Activated naive CD8-positive, alpha-beta T cell treated with anti-CD3 and anti-CD28 coated beads, Interleukin-2, amount 10 ng/mL, durations not matched to agents 7 days and 5 days (primary cell): ENCODE measurements around the gene SOX18. TPM values are rescaled to one million over a fixed set of nuclear protein-coding genes. Genes with fewer than 3 reads are reported as not detected.

ENCODE experiments used
- ATAC-seq: fragments of 150-1000 bp; cut with Tn5 transposase; one replicate; pipeline ENCODE4 v1.10.0; 2021; ENCODE audit warnings: low read depth, moderate library complexity
- POLR2A ChIA-PET: fragments of 350-600 bp; sonication (Branson Sonifier 250); formaldehyde crosslinking; loops from one replicate; lab custom pipeline; 2021; ENCODE audit warnings: antibody characterized with exemption; lab: Charles Lee
- DNase-seq: peaks from one replicate; pipeline ENCODE4 v3.0.0; 2021
- H3K27ac Mint-ChIP-seq: one replicate; pipeline ENCODE4 v1.8.0; 2022; ENCODE audit warnings: mild to moderate bottlenecking, mixed read lengths
- H3K27me3 Mint-ChIP-seq: one replicate; pipeline ENCODE4 v1.8.0; 2022; ENCODE audit warnings: mild to moderate bottlenecking, moderate library complexity, mixed read lengths
- H3K36me3 Mint-ChIP-seq: one replicate; pipeline ENCODE4 v1.8.0; 2021; ENCODE audit warnings: mild to moderate bottlenecking, mixed read lengths
- H3K4me1 Mint-ChIP-seq: one replicate; pipeline ENCODE4 v1.8.0; 2021; ENCODE audit warnings: mixed read lengths
- H3K4me3 Mint-ChIP-seq: one replicate; pipeline ENCODE4 v1.8.0; 2022; ENCODE audit warnings: mild to moderate bottlenecking, moderate library complexity, mixed read lengths
- H3K9me3 Mint-ChIP-seq: one replicate; pipeline ENCODE4 v1.8.0; 2021; ENCODE audit warnings: mixed read lengths
- total RNA-seq, 2 experiments: library from RNA; stranded (reverse); gene quantifications; one replicate each; pipeline ENCODE4 v1.2.3, GENCODE V29; 2021

The SOX18 gene
- total RNA-seq, 2 experiments from 2014 or later: 0.30 to 0.51 TPM

DNA sequence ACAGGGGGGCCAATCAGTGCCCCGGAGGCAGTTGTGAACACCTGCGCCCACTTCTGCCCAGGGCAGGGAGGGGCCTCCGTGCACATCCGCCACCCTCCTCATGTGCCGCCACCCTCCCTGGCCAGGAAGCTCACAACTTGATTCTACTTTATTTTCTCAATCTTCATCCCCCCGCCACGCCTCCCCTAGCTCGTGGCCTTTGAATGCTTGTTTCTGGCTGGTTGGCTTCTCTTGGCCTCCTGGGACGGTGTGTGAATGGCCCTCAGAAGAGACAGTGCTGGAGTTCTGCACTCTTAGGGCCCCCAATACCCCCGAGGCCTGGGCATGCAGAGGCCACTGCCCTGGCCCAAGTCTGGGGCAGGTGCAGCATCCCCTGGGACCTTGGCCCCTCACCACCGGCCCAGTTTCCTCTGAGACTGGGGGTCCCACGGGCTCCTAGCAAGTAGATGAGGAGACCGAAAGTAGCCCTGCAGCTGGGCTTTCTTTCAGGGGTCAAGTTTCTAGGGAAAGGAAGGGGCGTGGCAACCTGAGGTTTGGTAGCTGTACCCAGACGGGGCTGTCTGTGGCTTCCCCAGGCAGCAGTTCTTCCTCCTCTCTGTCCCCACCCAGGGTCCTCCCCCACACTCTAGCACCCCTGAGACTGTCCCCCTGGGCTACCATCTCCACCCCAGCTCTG, 28.6 kb upstream of the SOX18 start:
- Mint-ChIP-seq H3K4me1 (peaks cover 32% of the 10 kb centered on the region), H3K36me3 (peaks cover 14% of the 10 kb centered on the region), H3K27me3 (peaks cover 2% of the 10 kb centered on the region), H3K27ac (peak overlapping the region; percentile 94), H3K4me3 (peak overlapping the region; percentile 96), H3K9me3 (no peaks in the 10 kb centered on the region)
- DNase-seq: peak; percentile 78
- POLR2A ChIA-PET: interaction anchor here (0.6 to 7.0 kb wide), 14 partner anchors 11 to 420 kb away, joined by 3 to 114 read pairs (median 4); partner anchors contain the start of genes RTEL1, SAMD10, TCEA2 and UCKL1
- ATAC-seq: peak; percentile 62

DNA sequence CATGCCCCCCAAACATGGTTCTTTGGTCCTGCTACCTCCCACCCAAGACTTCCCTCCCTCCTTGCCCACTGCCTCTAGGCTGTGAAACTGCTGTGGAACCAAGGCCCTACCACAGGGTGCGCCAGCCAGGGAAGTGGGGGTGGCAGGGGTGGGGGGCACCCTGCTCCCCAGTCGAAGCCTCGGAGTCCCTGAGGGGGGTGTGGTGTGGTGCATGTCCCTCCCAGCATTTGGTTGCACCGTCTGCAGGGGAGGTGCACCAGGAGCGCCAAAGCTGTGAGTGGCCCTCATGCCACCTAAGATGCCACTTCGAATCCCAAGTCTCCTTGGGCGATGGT, 28.1 kb upstream of the SOX18 start:
- H3K4me3 Mint-ChIP-seq: peak overlapping the region; percentile 96

GRCh38 chr20:64077094-64077493, 27.7 kb upstream of the SOX18 start:
- POLR2A ChIA-PET: interaction anchor here (0.8 to 7.0 kb wide), 9 partner anchors 10 to 248 kb away, joined by 3 to 114 read pairs (median 5); partner anchors contain the start of genes SAMD10 and TCEA2
- DNase-seq (peak; percentile 70), ATAC-seq (peak; percentile 23)

More for the DNA sequence above, 28.1 kb upstream of the SOX18 start:
- no peaks in the 10 kb centered on the region for H3K9me3 Mint-ChIP-seq
- peaks cover 2% of the 10 kb centered on the region for H3K27me3 Mint-ChIP-seq
- H3K27ac Mint-ChIP-seq: peak overlapping the region; percentile 94
- POLR2A ChIA-PET: interaction anchor here (0.8 to 7.0 kb wide), 14 partner anchors 10 to 342 kb away, joined by 3 to 114 read pairs (median 4); partner anchors contain the start of genes SAMD10, TCEA2 and UCKL1
- peaks cover 14% of the 10 kb centered on the region for H3K36me3 Mint-ChIP-seq
- DNase-seq: no peak
- H3K4me1 Mint-ChIP-seq: peaks cover 29% of the 10 kb centered on the region
- ATAC-seq: peak; percentile 7

GRCh38 chr20:64076061-64076997, 26.9 kb upstream of the SOX18 start:
- Mint-ChIP-seq H3K9me3 (no peaks in the 10 kb centered on the region), H3K27ac (peak overlapping the region; percentile 48), H3K36me3 (peaks cover 14% of the 10 kb centered on the region), H3K4me1 (peaks cover 24% of the 10 kb centered on the region), H3K4me3 (peak overlapping the region; percentile 96), H3K27me3 (no peaks in the 10 kb centered on the region)
- DNase-seq: no peak
- POLR2A ChIA-PET: interaction anchor here (0.8 to 7.0 kb wide), 9 partner anchors 9 to 555 kb away, joined by 3 to 114 read pairs (median 5); partner anchors contain the start of genes PPDPF, SAMD10 and TCEA2
- no peak for ATAC-seq

More at GRCh38 chr20:64077094-64077493, 27.7 kb upstream of the SOX18 start:
- Mint-ChIP-seq H3K9me3 (no peaks in the 10 kb centered on the region), H3K4me3 (peak overlapping the region; percentile 96), H3K27me3 (no peaks in the 10 kb centered on the region), H3K4me1 (peaks cover 29% of the 10 kb centered on the region), H3K36me3 (peaks cover 14% of the 10 kb centered on the region), H3K27ac (peak overlapping the region; percentile 94)

DNA sequence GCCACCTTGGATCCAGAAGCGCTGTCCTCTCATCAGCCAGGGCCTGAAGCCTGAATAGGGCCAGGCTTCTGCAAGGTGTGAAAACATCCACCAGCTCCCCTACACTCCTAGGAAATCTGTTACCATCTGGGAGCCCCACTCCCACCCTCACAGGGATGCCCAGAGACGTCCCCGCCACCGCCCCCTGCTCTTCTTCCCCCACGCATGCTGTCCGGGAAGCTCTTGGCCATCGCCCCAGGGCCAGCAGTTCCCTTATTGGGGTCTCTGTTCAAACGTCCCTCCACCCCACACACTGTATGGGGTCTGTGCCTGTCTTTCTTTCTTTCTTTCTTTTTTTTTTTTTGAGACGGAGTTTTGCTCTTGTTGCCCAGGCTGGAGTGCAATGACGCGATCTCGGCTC, 26.1 kb upstream of the SOX18 start:
- H3K9me3 Mint-ChIP-seq: no peaks in the 10 kb centered on the region
- POLR2A ChIA-PET: interaction anchor here (1.2 to 7.0 kb wide), 3 partner anchors 8 to 554 kb away, joined by 5 to 114 read pairs (median 5); partner anchors contain the start of gene PPDPF
- peak overlapping the region; percentile 96 for H3K4me3 Mint-ChIP-seq
- no peak for DNase-seq
- H3K4me1 Mint-ChIP-seq: peaks cover 21% of the 10 kb centered on the region
- H3K36me3 Mint-ChIP-seq: peaks cover 14% of the 10 kb centered on the region
- ATAC-seq: no peak
- H3K27ac Mint-ChIP-seq: peak overlapping the region; percentile 34
- H3K27me3 Mint-ChIP-seq: no peaks in the 10 kb centered on the region

GRCh38 chr20:64074963-64075362, 25.5 kb upstream of the SOX18 start:
- POLR2A ChIA-PET: interaction anchor here (7.0 kb wide), 1 partner anchor 8 kb away, joined by 114 read pairs; no protein-coding TSS in a partner anchor
- Mint-ChIP-seq H3K4me3 (no peak overlapping the region), H3K9me3 (no peaks in the 10 kb centered on the region), H3K36me3 (peaks cover 14% of the 10 kb centered on the region), H3K27ac (no peak overlapping the region), H3K4me1 (peaks cover 16% of the 10 kb centered on the region), H3K27me3 (no peaks in the 10 kb centered on the region)
- ATAC-seq (no peak), DNase-seq (no peak)

GRCh38 chr20:64074184-64074789, 24.8 kb upstream of the SOX18 start:
- no peak overlapping the region for H3K27ac Mint-ChIP-seq
- H3K9me3 Mint-ChIP-seq: no peaks in the 10 kb centered on the region
- H3K27me3 Mint-ChIP-seq: no peaks in the 10 kb centered on the region
- H3K4me3 Mint-ChIP-seq: no peak overlapping the region
- POLR2A ChIA-PET: interaction anchor here (0.6 to 7.0 kb wide), 2 partner anchors 7 to 548 kb away, joined by 4 to 114 read pairs; no protein-coding TSS in a partner anchor
- DNase-seq (no peak), ATAC-seq (no peak)
- H3K36me3 Mint-ChIP-seq: peaks cover 14% of the 10 kb centered on the region
- H3K4me1 Mint-ChIP-seq: peaks cover 16% of the 10 kb centered on the region

- DNase-seq (no peak), ATAC-seq (no peak)
- no peak overlapping the region for H3K4me3 Mint-ChIP-seq
- peaks cover 12% of the 10 kb centered on the region for H3K36me3 Mint-ChIP-seq
- no peak overlapping the region for H3K27ac Mint-ChIP-seq
- POLR2A ChIA-PET: interaction anchor here (0.6 kb wide), 1 partner anchor 547 kb away, joined by 4 read pairs; no protein-coding TSS in a partner anchor
- H3K4me1 Mint-ChIP-seq: peaks cover 16% of the 10 kb centered on the region
- no peaks in the 10 kb centered on the region for H3K27me3 Mint-ChIP-seq
- H3K9me3 Mint-ChIP-seq: no peaks in the 10 kb centered on the region
Observed at GRCh38 chr20:64073476-64074183, 24.2 kb upstream of the SOX18 start.

GRCh38 chr20:64072498-64073063, 23.1 kb upstream of the SOX18 start:
- H3K27ac Mint-ChIP-seq: peak overlapping the region; percentile 69
- DNase-seq: no peak
- H3K4me1 Mint-ChIP-seq: peaks cover 19% of the 10 kb centered on the region
- ATAC-seq: no peak
- H3K9me3 Mint-ChIP-seq: no peaks in the 10 kb centered on the region
- H3K4me3 Mint-ChIP-seq: no peak overlapping the region
- POLR2A ChIA-PET: interaction anchor here (1.1 to 2.2 kb wide), 2 partner anchors 11 to 29 kb away, joined by 3 to 5 read pairs; partner anchors contain the start of gene LKAAEAR1
- peaks cover 9% of the 10 kb centered on the region for H3K36me3 Mint-ChIP-seq
- H3K27me3 Mint-ChIP-seq: no peaks in the 10 kb centered on the region

GRCh38 chr20:64071341-64072332, 22.2 kb upstream of the SOX18 start:
- no peak for DNase-seq
- Mint-ChIP-seq H3K9me3 (no peaks in the 10 kb centered on the region), H3K36me3 (peaks cover 9% of the 10 kb centered on the region), H3K27ac (peak overlapping the region; percentile 69), H3K27me3 (no peaks in the 10 kb centered on the region), H3K4me1 (peaks cover 27% of the 10 kb centered on the region), H3K4me3 (no peak overlapping the region)
- POLR2A ChIA-PET: interaction anchor here (1.3 to 2.2 kb wide), 3 partner anchors 9 to 31 kb away, joined by 5 to 7 read pairs (median 6); partner anchors contain the start of genes LKAAEAR1 and TCEA2
- no peak for ATAC-seq
